Upper lobe of left lung (tissue), 4 donors: Measurements from ENCODE around the gene LGALS9C.
"Not testable (repeated sequence)": the region's sequence is repeated elsewhere in the genome, so short reads cannot be mapped to it uniquely, and the experiment has no call there.

Experiments
- POLR2A ChIP-seq, 4 donors: fragments of 450-650 bp; IDR thresholded peaks; one replicate each; pipeline ENCODE4 v1.5.1; 2016 to 2017; ENCODE audit warnings: antibody characterized with exemption in 4 of 4, mild to moderate bottlenecking in 2 of 4
- TF ChIP-seq, protein P1 (sequence below), 6 experiments: fragments of 450-650 bp in 4 of 6; fragments of 200-600 bp in 2 of 6; sonication (generic) in 2 of 6; IDR thresholded peaks; one replicate each; pipeline ENCODE4 v1.5.1; 2016 to 2019; ENCODE audit warnings: antibody characterized with exemption in 6 of 6

DNA sequence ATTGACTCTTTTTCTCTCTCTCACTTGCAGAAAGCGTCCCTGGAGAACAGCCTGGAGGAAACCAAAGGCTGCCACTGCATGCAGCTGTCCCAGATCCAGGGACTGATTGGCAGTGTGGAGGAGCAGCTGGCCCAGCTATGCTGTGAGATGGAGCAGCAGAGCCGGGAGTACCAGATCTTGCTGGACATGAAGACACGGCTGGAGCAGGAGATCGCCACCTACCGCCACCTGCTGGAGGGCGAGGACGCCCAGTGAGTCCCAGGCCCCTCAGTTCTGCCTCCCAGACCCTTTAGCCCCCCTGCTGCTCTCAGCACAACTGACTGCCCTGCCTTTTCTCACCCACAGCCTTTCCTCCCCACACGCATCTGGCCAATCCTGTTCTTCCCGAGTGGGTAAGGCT, 34.5 kb upstream of the LGALS9C start:
- TF ChIP-seq, protein P1, sequence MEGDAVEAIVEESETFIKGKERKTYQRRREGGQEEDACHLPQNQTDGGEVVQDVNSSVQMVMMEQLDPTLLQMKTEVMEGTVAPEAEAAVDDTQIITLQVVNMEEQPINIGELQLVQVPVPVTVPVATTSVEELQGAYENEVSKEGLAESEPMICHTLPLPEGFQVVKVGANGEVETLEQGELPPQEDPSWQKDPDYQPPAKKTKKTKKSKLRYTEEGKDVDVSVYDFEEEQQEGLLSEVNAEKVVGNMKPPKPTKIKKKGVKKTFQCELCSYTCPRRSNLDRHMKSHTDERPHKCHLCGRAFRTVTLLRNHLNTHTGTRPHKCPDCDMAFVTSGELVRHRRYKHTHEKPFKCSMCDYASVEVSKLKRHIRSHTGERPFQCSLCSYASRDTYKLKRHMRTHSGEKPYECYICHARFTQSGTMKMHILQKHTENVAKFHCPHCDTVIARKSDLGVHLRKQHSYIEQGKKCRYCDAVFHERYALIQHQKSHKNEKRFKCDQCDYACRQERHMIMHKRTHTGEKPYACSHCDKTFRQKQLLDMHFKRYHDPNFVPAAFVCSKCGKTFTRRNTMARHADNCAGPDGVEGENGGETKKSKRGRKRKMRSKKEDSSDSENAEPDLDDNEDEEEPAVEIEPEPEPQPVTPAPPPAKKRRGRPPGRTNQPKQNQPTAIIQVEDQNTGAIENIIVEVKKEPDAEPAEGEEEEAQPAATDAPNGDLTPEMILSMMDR (IDR thresholded peaks at IDR 0.05): peak in 1 of 6 experiments; percentile 29
- not testable (repeated sequence) for TF ChIP-seq POLR2A (IDR thresholded peaks at IDR 0.05)
